H1 (cell line): ENCODE measurements around the gene UBR3. TPM values are rescaled to one million over a fixed set of nuclear protein-coding genes. Genes with fewer than 3 reads are reported as not detected.

Experiments used
- CTCF ChIA-PET: fragments of 300-600 bp; sonication (Branson Sonifier 250); formaldehyde crosslinking; loops from one replicate; lab custom pipeline; 2021; ENCODE audit not compliant: partially characterized antibody; lab: Charles Lee
- POLR2A ChIA-PET: fragments of 300-600 bp; sonication (Branson Sonifier 250); formaldehyde crosslinking; loops from one replicate; lab custom pipeline; 2021; ENCODE audit warnings: inconsistent platforms; ENCODE audit not compliant: partially characterized antibody; lab: Charles Lee
- DNase-seq, 2 experiments: peaks; one replicate each; pipeline versions ENCODE4 v3.0.0 to v3.0.0-alpha.2; 2010 to 2022; ENCODE audit warnings: low spot score in 2 of 2, low read depth in 1 of 2, mixed read lengths in 1 of 2
- FAIRE-seq: peaks from 2 replicates; lab custom pipeline; 2011; peaks lifted over from hg19 to GRCh38; lab: Jason Lieb, UNC
- H2AFZ ChIP-seq: 2 replicates; pipeline ENCODE4 v1.8.1; 2012; ENCODE audit warnings: low read length, inconsistent platforms
- H2AK5ac ChIP-seq: 2 replicates; pipeline ENCODE4 v1.6.1; 2013; ENCODE audit warnings: low read depth, low read length
- H2BK120ac ChIP-seq: replicated peaks from 2 replicates; pipeline ENCODE3; 2013; ENCODE audit warnings: low read depth, low read length, inconsistent platforms
- H2BK12ac ChIP-seq: 2 replicates; pipeline ENCODE4 v1.6.1; 2013; ENCODE audit warnings: low read depth, low read length
- H2BK15ac ChIP-seq: 2 replicates; pipeline ENCODE4 v1.6.1; 2013; ENCODE audit warnings: low read length
- H2BK20ac ChIP-seq: 2 replicates; pipeline ENCODE4 v1.6.1; 2013; ENCODE audit warnings: low read length
- H2BK5ac ChIP-seq: 2 replicates; pipeline ENCODE4 v1.6.1; 2013; ENCODE audit warnings: low read depth, low read length
- H3K14ac ChIP-seq: 2 replicates; pipeline ENCODE4 v1.6.1; 2013; ENCODE audit warnings: inconsistent platforms; ENCODE audit not compliant: insufficient read length
- H3K18ac ChIP-seq: 2 replicates; pipeline ENCODE4 v1.6.1; 2013; ENCODE audit warnings: low read length; ENCODE audit errors: extremely low read depth
- H3K23ac ChIP-seq: 2 replicates; pipeline ENCODE4 v1.6.1; 2013; ENCODE audit warnings: inconsistent platforms; ENCODE audit not compliant: insufficient read length
- H3K23me2 ChIP-seq: 2 replicates; pipeline ENCODE4 v1.6.1; 2013; ENCODE audit warnings: low read depth, low read length
- H3K27ac ChIP-seq: 2 replicates; pipeline ENCODE4 v1.6.1; 2011; ENCODE audit warnings: low read depth, low read length, inconsistent platforms
- H3K27me3 ChIP-seq, 4 experiments: replicated peaks in 1 of 4; 1 replicate in 1 of 4; 2 replicates in 3 of 4; pipeline versions ENCODE4 v1.6.1 to v1.8.1; 2011 to 2013; ENCODE audit warnings: low read length in 3 of 4, mild to moderate bottlenecking in 3 of 4, inconsistent platforms in 2 of 4, mixed read lengths in 2 of 4, moderate library complexity in 1 of 4; ENCODE audit not compliant: control insufficient read depth in 3 of 4, insufficient read depth in 3 of 4; ENCODE audit errors: extremely low read depth in 1 of 4
- H3K36me3 ChIP-seq, 4 experiments: 2 replicates each; pipeline versions ENCODE4 v1.6.1 to v1.8.1; 2011 to 2013; ENCODE audit warnings: mild to moderate bottlenecking in 4 of 4, low read length in 3 of 4, moderate library complexity in 2 of 4, control low read depth in 1 of 4, inconsistent platforms in 1 of 4; ENCODE audit not compliant: insufficient read depth in 4 of 4, control insufficient read depth in 2 of 4
- H3K4ac ChIP-seq: replicated peaks from 2 replicates; pipeline ENCODE3; 2013; ENCODE audit warnings: low read length, low read depth, mixed read lengths, inconsistent platforms; ENCODE audit not compliant: insufficient read length
- H3K4me1 ChIP-seq, 4 experiments: replicated peaks in 1 of 4; 1 replicate in 1 of 4; 2 replicates in 3 of 4; pipeline versions ENCODE4 v1.6.1 to v1.8.1; 2011 to 2013; ENCODE audit warnings: low read length in 3 of 4, inconsistent platforms in 2 of 4, mixed read lengths in 1 of 4; ENCODE audit not compliant: insufficient read depth in 4 of 4, control insufficient read depth in 3 of 4
- H3K4me2 ChIP-seq, 2 experiments: 2 replicates each; pipeline versions ENCODE4 v1.6.1 to v1.8.1; 2011 to 2013; ENCODE audit warnings: low read depth in 2 of 2, low read length in 2 of 2, control low read depth in 1 of 2, inconsistent platforms in 1 of 2, mild to moderate bottlenecking in 1 of 2; ENCODE audit not compliant: insufficient read depth in 1 of 2
- H3K4me3 ChIP-seq, 4 experiments: fragments of 200-600, 300-600 bp in 1 of 4; sonication (generic), shearing (Covaris generic), sonication (Bioruptor Twin) in 1 of 4; 2 replicates each; pipeline versions ENCODE4 v1.5.1 to v1.8.1; 2011 to 2016; ENCODE audit warnings: low read length in 4 of 4, low read depth in 3 of 4, control low read depth in 2 of 4, inconsistent platforms in 2 of 4, mild to moderate bottlenecking in 2 of 4, mixed read lengths in 1 of 4, moderate library complexity in 1 of 4; ENCODE audit not compliant: insufficient read depth in 2 of 4; ENCODE audit errors: extremely low read depth in 1 of 4
- H3K56ac ChIP-seq: replicated peaks from 2 replicates; pipeline ENCODE3; 2013; ENCODE audit warnings: low read depth, mild to moderate bottlenecking, mixed read lengths, low read length, inconsistent platforms; ENCODE audit not compliant: insufficient read length
- H3K79me1 ChIP-seq: 2 replicates; pipeline ENCODE4 v1.6.1; 2013; ENCODE audit warnings: low read depth, low read length, control low read depth
- H3K79me2 ChIP-seq, 2 experiments: 2 replicates each; pipeline versions ENCODE4 v1.6.1 to v1.8.1; 2012 to 2013; ENCODE audit warnings: low read length in 2 of 2, mild to moderate bottlenecking in 2 of 2, inconsistent platforms in 1 of 2; ENCODE audit not compliant: insufficient read depth in 2 of 2, control insufficient read depth in 1 of 2
- H3K9ac ChIP-seq, 4 experiments: replicated peaks in 1 of 4; 1 replicate in 1 of 4; 2 replicates in 3 of 4; pipeline versions ENCODE4 v1.6.1 to v1.8.1; 2011 to 2013; ENCODE audit warnings: low read depth in 3 of 4, low read length in 3 of 4, control low read depth in 2 of 4, mild to moderate bottlenecking in 2 of 4, moderate library complexity in 2 of 4, inconsistent platforms in 1 of 4; ENCODE audit errors: extremely low read depth in 1 of 4
- H3K9me3 ChIP-seq, 2 experiments: 2 replicates each; pipeline versions ENCODE4 v1.6.1 to v1.8.1; 2012 to 2013; ENCODE audit warnings: mild to moderate bottlenecking in 2 of 2, moderate library complexity in 2 of 2, control low read depth in 1 of 2, inconsistent platforms in 1 of 2, low read depth in 1 of 2, low read length in 1 of 2, mixed read lengths in 1 of 2; ENCODE audit not compliant: insufficient read depth in 2 of 2
- H4K20me1 ChIP-seq, 2 experiments: replicated peaks in 1 of 2; 2 replicates each; pipeline versions ENCODE3 to v1.8.1; 2011 to 2013; ENCODE audit warnings: inconsistent platforms in 2 of 2, low read length in 2 of 2, mild to moderate bottlenecking in 1 of 2; ENCODE audit not compliant: insufficient read depth in 2 of 2, control insufficient read depth in 1 of 2
- H4K5ac ChIP-seq: 2 replicates; pipeline ENCODE4 v1.6.1; 2013; ENCODE audit warnings: low read length, low read depth, mixed read lengths, inconsistent platforms; ENCODE audit not compliant: insufficient read length
- H4K8ac ChIP-seq: 2 replicates; pipeline ENCODE4 v1.8.0; 2013; ENCODE audit warnings: mild to moderate bottlenecking, moderate library complexity, low read length, inconsistent platforms; ENCODE audit not compliant: insufficient read depth; ENCODE audit errors: extremely low read depth
- H4K91ac ChIP-seq: replicated peaks from 2 replicates; pipeline ENCODE3; 2013; ENCODE audit warnings: low read length, mixed read lengths, inconsistent platforms; ENCODE audit not compliant: insufficient read length
- BRCA1 ChIP-seq: IDR thresholded peaks from 2 replicates; pipeline ENCODE4 v1.6.1; 2012; ENCODE audit warnings: low read depth, low read length, improper control_type of control experiment
- CBX5 ChIP-seq: fragments of 300-800, 300-1000 bp; sonication (generic); IDR thresholded peaks from 2 replicates; pipeline ENCODE4 v1.7.1; 2016; ENCODE audit warnings: antibody characterized with exemption, low read length, low read depth
- NANOG ChIP-seq: IDR thresholded peaks from 2 replicates; pipeline ENCODE4 v1.6.1; 2011; ENCODE audit warnings: low read length, low read depth, mild to moderate bottlenecking, inconsistent platforms; ENCODE audit not compliant: insufficient read depth, poor library complexity, severe bottlenecking
- WGBS, 2 experiments: shearing (Covaris generic) in 1 of 2; methylation state at CpG; one replicate each; pipeline versions ENCODE4 v1.1.6 to v1.1.7; 2013 to 2015; ENCODE audit warnings: low lambda C conversion rate in 2 of 2, mixed read lengths in 2 of 2, inconsistent platforms in 1 of 2, low coverage in 1 of 2, missing lambda C conversion rate in 1 of 2; ENCODE audit not compliant: insufficient replicate concordance in 2 of 2, insufficient coverage in 1 of 2, insufficient read length in 1 of 2; ENCODE audit errors: extremely low coverage in 1 of 2, missing lambda C conversion rate in 1 of 2; 5-methylcytosine and 5-hydroxymethylcytosine counted together
- polyA plus RNA-seq, 7 experiments: library from polyadenylated mRNA; depleted of rRNA in 3 of 7; stranded (reverse) in 5 of 7; unstranded in 2 of 7; fragments of >200 nt in 5 of 7; fragments of 200-250 nt in 2 of 7; gene quantifications; 1 replicate in 5 of 7; 2 replicates in 1 of 7; 4 replicates in 1 of 7; pipeline versions ENCODE4 v1.2.1 to v1.2.3, GENCODE V29; 2011 to 2013; ENCODE audit warnings: missing spikeins in 2 of 7, mixed read lengths in 2 of 7
- total RNA-seq: library from RNA; stranded (reverse); fragmentation: NEBNext Ultra II Directional; extraction: Animal tissue kit (Norgen Biotek cat#: 25700); gene quantifications from 2 replicates; pipeline ENCODE4 v1.2.1, GENCODE V29; 2021

Gene UBR3
- total and polyA plus RNA-seq, 2 of the 8 experiments (the other 6 are each of a cell fraction or from before 2014, with no cell fraction given): 3.7 to 17.7 TPM

GRCh38 chr2:169925968-169926367 is 98.7 kb downstream of the UBR3 start:
- WGBS, 2 experiments: 89% methylated on average over 2 of the region's 2 CpGs; no CpG with 5 or more reads in 1 of the 2 experiments
- no peak overlapping the region for H4K5ac ChIP-seq
- no peak overlapping the region for H2BK12ac ChIP-seq
- ChIA-PET POLR2A (no interaction called here), CTCF (interaction anchor here (1.1 kb wide), 1 partner anchor 100 kb away, joined by 3 read pairs; no protein-coding TSS in a partner anchor)
- H3K9ac ChIP-seq: no peak overlapping the region
- H2BK5ac ChIP-seq: no peak overlapping the region
- H3K4me1 ChIP-seq: no peaks in the 10 kb centered on the region
- H3K27me3 ChIP-seq: no peaks in the 10 kb centered on the region
- H2BK15ac ChIP-seq: no peak overlapping the region
- H3K23ac ChIP-seq: no peak overlapping the region
- no peak overlapping the region for H3K14ac ChIP-seq
- DNase-seq (no peak), FAIRE-seq (no peak)
- H3K9me3 ChIP-seq: no peaks in the 10 kb centered on the region
- TF ChIP-seq CBX5 (no peak), NANOG (no peak), BRCA1 (no peak)
- no peaks in the 10 kb centered on the region for H3K79me1 ChIP-seq
- no peak overlapping the region for H2BK120ac ChIP-seq
- H2AFZ ChIP-seq: no peak overlapping the region
- no peak overlapping the region for H4K8ac ChIP-seq
- H3K4me2 ChIP-seq: no peak overlapping the region
- no peak overlapping the region for H3K27ac ChIP-seq
- H3K56ac ChIP-seq: no peak overlapping the region
- H3K4me3 ChIP-seq: no peak overlapping the region
- H4K91ac ChIP-seq: no peak overlapping the region
- no peak overlapping the region for H3K18ac ChIP-seq
- no peak overlapping the region for H3K4ac ChIP-seq
- H3K23me2 ChIP-seq: no peaks in the 10 kb centered on the region
- H3K36me3 ChIP-seq: no peaks in the 10 kb centered on the region
- H4K20me1 ChIP-seq: no peaks in the 10 kb centered on the region
- H3K79me2 ChIP-seq: no peaks in the 10 kb centered on the region
- H2BK20ac ChIP-seq: no peak overlapping the region
- H2AK5ac ChIP-seq: no peak overlapping the region
